ENCODE measurements around the gene MCM6.

- no peak for TF ChIP-seq EZH2 (IDR thresholded peaks at IDR 0.05; ENCODE audit: insufficient read depth, poor library complexity, severe bottlenecking)
- no peak for TF ChIP-seq EZH2phosphoT487 (IDR thresholded peaks at IDR 0.05; ENCODE audit: insufficient read depth, low read depth)
Measured at GRCh38 chr2:135798275-135798705, 78.0 kb downstream of the MCM6 start.
